ENCODE measurements around the gene THAP11. TPM values are rescaled to one million over a fixed set of nuclear protein-coding genes. Genes with fewer than 3 reads are reported as not detected.

Gene THAP11
- total RNA-seq, 1 donor from 2014 or later: 46.7 TPM

DNA sequence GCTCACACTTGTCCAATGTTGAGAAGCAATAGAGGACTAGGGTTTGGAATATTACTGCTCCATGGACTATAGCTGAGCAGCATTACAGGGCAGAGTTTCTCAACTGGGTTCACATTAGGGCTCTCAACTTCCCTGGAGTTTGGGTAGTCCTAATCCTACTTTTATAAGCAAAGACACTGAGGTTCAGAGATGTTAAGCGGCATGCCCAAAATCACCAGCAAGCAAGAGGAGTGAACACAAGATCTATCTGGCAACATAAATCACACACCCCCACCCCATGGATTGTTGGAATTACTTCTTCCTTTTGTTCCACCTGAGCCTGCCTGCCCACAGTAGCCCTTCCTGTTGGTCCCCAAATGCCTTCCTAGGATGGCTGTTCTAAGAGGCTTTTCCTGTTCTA lies 30.2 kb upstream of the THAP11 start:
- Mint-ChIP-seq H3K9me3 (no peaks in the 10 kb centered on the region), H3K27me3 (ENCODE audit: low read depth) (no peaks in the 10 kb centered on the region), H3K4me3 (no peak overlapping the region), H3K36me3 (ENCODE audit: low read depth) (no peaks in the 10 kb centered on the region), H3K27ac (ENCODE audit: unreplicated experiment) (no peak overlapping the region), H3K4me1 (peaks cover 13% of the 10 kb centered on the region)
- no peak for TF ChIP-seq CTCF (conservative IDR thresholded peaks at IDR 0.05)
- no peak for DNase-seq (ENCODE audit: low read depth, low spot score)

DNA sequence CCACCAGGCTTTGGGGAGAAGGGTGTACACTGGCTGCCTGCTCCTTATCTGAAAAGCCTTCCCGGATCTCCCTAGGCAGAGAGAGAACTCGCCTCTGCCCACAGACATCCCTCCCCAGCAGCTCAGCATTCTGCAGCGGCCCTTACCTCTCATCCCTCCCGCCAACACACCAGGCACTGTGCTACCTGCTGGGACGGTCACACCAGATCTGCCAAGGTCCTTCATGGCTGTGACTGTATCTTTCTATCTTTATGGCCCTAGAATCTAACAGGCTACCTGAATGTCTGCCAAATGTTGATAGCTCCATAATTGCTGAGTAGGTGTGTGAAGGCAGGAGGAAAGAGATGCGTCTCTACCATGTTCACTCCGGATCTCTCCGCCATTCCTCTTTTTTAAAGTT lies 27.6 kb upstream of the THAP11 start:
- Mint-ChIP-seq H3K27me3 (ENCODE audit: low read depth) (no peaks in the 10 kb centered on the region), H3K4me1 (peaks cover 3% of the 10 kb centered on the region), H3K36me3 (ENCODE audit: low read depth) (no peaks in the 10 kb centered on the region), H3K4me3 (no peak overlapping the region), H3K27ac (ENCODE audit: unreplicated experiment) (peak overlapping the region; percentile 43), H3K9me3 (no peaks in the 10 kb centered on the region)
- TF ChIP-seq CTCF (conservative IDR thresholded peaks at IDR 0.05): no peak
- DNase-seq (ENCODE audit: low read depth, low spot score): no peak

- no peak for TF ChIP-seq CTCF (conservative IDR thresholded peaks at IDR 0.05)
Measured at GRCh38 chr16:67820608-67821259, 21.4 kb upstream of the THAP11 start.

DNA sequence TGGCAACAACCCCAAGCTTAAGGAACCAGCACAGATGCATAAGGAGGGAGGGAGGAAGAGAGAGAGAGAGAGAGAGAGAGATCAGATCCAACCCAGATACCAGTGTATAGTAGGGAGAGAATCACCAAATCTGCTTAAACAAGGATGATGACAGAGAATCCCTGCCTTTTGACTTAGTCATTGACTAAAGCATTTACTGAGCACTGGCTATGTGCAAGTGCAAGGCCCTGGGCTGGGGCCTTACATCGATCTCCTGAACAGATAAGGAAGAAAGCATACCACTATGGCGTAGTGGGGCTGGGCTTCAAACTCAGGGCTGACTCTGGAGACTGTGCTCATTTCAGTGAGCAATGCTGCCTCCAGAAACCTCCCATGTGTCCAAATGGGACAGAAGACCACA lies 19.6 kb upstream of the THAP11 start:
- no peak for TF ChIP-seq CTCF (conservative IDR thresholded peaks at IDR 0.05)
- no peaks in the 10 kb centered on the region for H3K9me3 Mint-ChIP-seq
- no peak for DNase-seq (ENCODE audit: low read depth, low spot score)
- no peak overlapping the region for H3K4me3 Mint-ChIP-seq
- H3K36me3 Mint-ChIP-seq (ENCODE audit: low read depth): peaks cover 4% of the 10 kb centered on the region
- no peaks in the 10 kb centered on the region for H3K27me3 Mint-ChIP-seq (ENCODE audit: low read depth)
- H3K4me1 Mint-ChIP-seq: no peaks in the 10 kb centered on the region
- no peak overlapping the region for H3K27ac Mint-ChIP-seq (ENCODE audit: unreplicated experiment)

More at GRCh38 chr16:67820608-67821259, 21.4 kb upstream of the THAP11 start:
- Mint-ChIP-seq H3K9me3 (no peaks in the 10 kb centered on the region), H3K4me1 (peaks cover 3% of the 10 kb centered on the region), H3K27ac (ENCODE audit: unreplicated experiment) (no peak overlapping the region), H3K36me3 (ENCODE audit: low read depth) (no peaks in the 10 kb centered on the region), H3K27me3 (ENCODE audit: low read depth) (no peaks in the 10 kb centered on the region), H3K4me3 (no peak overlapping the region)
- no peak for DNase-seq (ENCODE audit: low read depth, low spot score)

DNA sequence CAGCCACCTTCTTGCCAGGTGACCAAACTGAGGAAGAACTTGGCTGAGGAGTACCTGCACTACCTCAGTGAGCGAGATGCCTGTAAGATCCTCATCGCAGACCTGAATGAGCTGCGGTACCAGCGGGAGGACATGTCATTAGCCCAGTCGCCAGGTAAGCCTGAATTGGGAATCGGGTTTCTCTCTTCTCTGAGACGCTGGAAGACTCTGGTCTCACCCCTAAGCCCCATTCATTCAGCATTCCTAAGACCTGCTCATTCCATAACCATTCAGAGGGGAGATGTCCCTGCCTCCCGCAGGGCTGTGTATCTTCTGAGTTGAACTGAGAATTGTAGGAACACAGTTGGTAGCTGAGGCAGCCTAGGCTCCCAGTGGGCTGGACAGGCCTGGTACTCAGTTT lies 17.0 kb upstream of the THAP11 start:
- Mint-ChIP-seq H3K4me1 (no peaks in the 10 kb centered on the region), H3K27ac (ENCODE audit: unreplicated experiment) (no peak overlapping the region), H3K27me3 (ENCODE audit: low read depth) (no peaks in the 10 kb centered on the region), H3K9me3 (no peaks in the 10 kb centered on the region), H3K4me3 (no peak overlapping the region), H3K36me3 (ENCODE audit: low read depth) (peaks cover 4% of the 10 kb centered on the region)
- TF ChIP-seq CTCF (conservative IDR thresholded peaks at IDR 0.05): no peak
- no peak for DNase-seq (ENCODE audit: low read depth, low spot score)

All from neural crest cell (in vitro differentiated cells).